OCI-LY7 (cell line): Measurements from ENCODE around the gene PTPRQ. TPM values are rescaled to one million over a fixed set of nuclear protein-coding genes. Genes with fewer than 3 reads are reported as not detected.
"Not testable (repeated sequence)": the region's sequence is repeated elsewhere in the genome, so short reads cannot be mapped to it uniquely, and the experiment has no call there.

Experiments used
- BruUV-seq: library from RNA; stranded (reverse); fragments of 400-500 nt; replicated peaks from 2 replicates; lab custom pipeline; 2021; lab: Mats Ljungman, UMichigan
- CTCF ChIA-PET: fragments of 300-600 bp; sonication (Branson Sonifier 250); formaldehyde crosslinking; loops from one replicate; lab custom pipeline; 2022; ENCODE audit warnings: antibody characterized with exemption; ENCODE audit not compliant: unreplicated experiment; lab: Charles Lee
- POLR2A ChIA-PET: fragments of 300-600 bp; sonication (Branson Sonifier 250); formaldehyde crosslinking; loops from one replicate; lab custom pipeline; 2022; ENCODE audit warnings: antibody characterized with exemption; lab: Charles Lee
- DNase-seq: peaks from one replicate; pipeline ENCODE4 v3.0.0-alpha.2; 2015; ENCODE audit warnings: low spot score
- H2AFZ ChIP-seq: fragments of 200-600 bp; sonication (generic), shearing (Covaris generic); 2 replicates; pipeline ENCODE4 v1.6.1; 2014; ENCODE audit warnings: mild to moderate bottlenecking, antibody characterized with exemption, low read length, moderate library complexity
- H3K27ac ChIP-seq: fragments of 200-600 bp; sonication (generic); 2 replicates; pipeline ENCODE4 v1.5.1; 2014; ENCODE audit warnings: mixed run types, low read depth, mild to moderate bottlenecking, moderate library complexity, low read length, inconsistent platforms; ENCODE audit not compliant: poor library complexity, severe bottlenecking
- H3K36me3 ChIP-seq: fragments of 200-600 bp; sonication (generic); 2 replicates; pipeline ENCODE4 v1.6.1; 2014; ENCODE audit warnings: mild to moderate bottlenecking, antibody characterized with exemption, low read length, moderate library complexity, mixed read lengths; ENCODE audit not compliant: insufficient read depth
- H3K4me1 ChIP-seq: fragments of 200-600 bp; sonication (generic); 2 replicates; pipeline ENCODE4 v1.5.1; 2014; ENCODE audit warnings: mild to moderate bottlenecking, low read length; ENCODE audit not compliant: insufficient read depth, poor library complexity, severe bottlenecking
- H3K4me2 ChIP-seq: fragments of 200-600 bp; sonication (generic); 2 replicates; pipeline ENCODE4 v1.6.1; 2014; ENCODE audit warnings: mild to moderate bottlenecking, low read length
- H3K4me3 ChIP-seq: fragments of 200-600 bp; sonication (generic); 2 replicates; pipeline ENCODE4 v1.5.1; 2014; ENCODE audit warnings: mild to moderate bottlenecking, low read depth, low read length; ENCODE audit not compliant: poor library complexity, severe bottlenecking
- H3K79me2 ChIP-seq: fragments of 200-600 bp; sonication (generic); 2 replicates; pipeline ENCODE4 v1.6.1; 2016; ENCODE audit warnings: low read depth, mild to moderate bottlenecking, low read length, moderate library complexity, mixed read lengths; ENCODE audit not compliant: insufficient read depth
- H3K9me2 ChIP-seq: fragments of 200-600 bp; sonication (generic); 2 replicates; pipeline ENCODE4 v1.6.1; 2016; ENCODE audit warnings: mild to moderate bottlenecking, low read length, mixed read lengths; ENCODE audit not compliant: insufficient read depth
- H3K9me3 ChIP-seq: fragments of 200-600 bp; sonication (generic); 2 replicates; pipeline ENCODE4 v1.6.1; 2014; ENCODE audit warnings: mild to moderate bottlenecking, mixed run types, low read length, mixed read lengths
- H4K20me1 ChIP-seq: fragments of 200-600 bp; sonication (generic); 2 replicates; pipeline ENCODE4 v1.6.1; 2014; ENCODE audit warnings: mild to moderate bottlenecking, antibody characterized with exemption, low read length, moderate library complexity, mixed read lengths; ENCODE audit not compliant: insufficient read depth
- EZH2phosphoT487 ChIP-seq: fragments of 200-600 bp; sonication (generic); IDR thresholded peaks from 2 replicates; pipeline ENCODE4 v1.6.1; 2018; ENCODE audit warnings: low read depth, borderline replicate concordance, mild to moderate bottlenecking, mixed run types, antibody characterized with exemption, low read length, moderate library complexity, mixed read lengths
- intact Hi-C: fragments of 100-400 bp; cut with micrococcal nuclease; formaldehyde crosslinking; loops from one replicate; pipeline ENCODE4 v1.10.0; 2022; ENCODE audit not compliant: unreplicated experiment
- total RNA-seq, 2 experiments: library from RNA; depleted of rRNA in 1 of 2; stranded (reverse); fragments of >200 nt in 1 of 2; shearing (Covaris generic) in 1 of 2; gene quantifications; 2 replicates each; pipeline ENCODE4 v1.2.3, GENCODE V29; 2014 to 2022
- TF ChIP-seq, protein P1 (sequence below): fragments of 200-600 bp; sonication (generic); conservative IDR thresholded peaks from 2 replicates; pipeline ENCODE4 v1.5.1; 2014; ENCODE audit warnings: mild to moderate bottlenecking, antibody characterized with exemption, low read length, moderate library complexity, mixed read lengths

Gene PTPRQ
- total RNA-seq, 2 experiments from 2014 or later = not detected

DNA sequence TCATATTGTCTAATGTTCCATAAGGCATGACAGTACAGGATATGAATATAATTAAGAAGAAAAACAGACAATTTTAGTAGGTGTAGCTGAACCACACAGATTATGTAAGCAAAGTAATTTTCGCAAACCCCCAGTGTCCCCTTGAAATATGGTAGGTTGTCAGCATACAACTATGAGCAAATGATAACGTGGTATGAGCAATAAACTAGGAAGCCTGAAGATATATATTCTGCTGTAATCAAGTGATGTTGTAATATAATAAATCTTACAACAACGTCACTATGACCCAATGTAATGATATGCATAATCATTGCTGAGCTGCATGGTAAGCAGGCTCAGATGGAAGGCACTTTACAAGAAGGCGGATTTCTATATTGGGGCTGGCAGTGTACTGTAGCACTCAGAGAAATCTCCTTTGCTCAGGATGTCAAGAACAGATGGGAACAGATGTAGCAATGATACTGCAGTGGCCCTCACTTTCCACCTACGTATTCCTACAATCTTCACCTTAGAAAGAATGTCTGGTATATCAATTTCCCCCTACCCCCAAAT lies 215.6 kb downstream of the PTPRQ start:
- Histone ChIP-seq H2AFZ (no peak overlapping the region), H3K4me1 (no peaks in the 10 kb centered on the region), H3K4me3 (no peak overlapping the region), H3K9me2 (no peaks in the 10 kb centered on the region), H3K79me2 (no peaks in the 10 kb centered on the region), H3K36me3 (no peaks in the 10 kb centered on the region), H4K20me1 (no peaks in the 10 kb centered on the region), H3K4me2 (no peak overlapping the region), H3K27ac (no peak overlapping the region), H3K9me3 (no peaks in the 10 kb centered on the region)
- no peak for TF ChIP-seq EZH2phosphoT487
- TF ChIP-seq, protein P1, sequence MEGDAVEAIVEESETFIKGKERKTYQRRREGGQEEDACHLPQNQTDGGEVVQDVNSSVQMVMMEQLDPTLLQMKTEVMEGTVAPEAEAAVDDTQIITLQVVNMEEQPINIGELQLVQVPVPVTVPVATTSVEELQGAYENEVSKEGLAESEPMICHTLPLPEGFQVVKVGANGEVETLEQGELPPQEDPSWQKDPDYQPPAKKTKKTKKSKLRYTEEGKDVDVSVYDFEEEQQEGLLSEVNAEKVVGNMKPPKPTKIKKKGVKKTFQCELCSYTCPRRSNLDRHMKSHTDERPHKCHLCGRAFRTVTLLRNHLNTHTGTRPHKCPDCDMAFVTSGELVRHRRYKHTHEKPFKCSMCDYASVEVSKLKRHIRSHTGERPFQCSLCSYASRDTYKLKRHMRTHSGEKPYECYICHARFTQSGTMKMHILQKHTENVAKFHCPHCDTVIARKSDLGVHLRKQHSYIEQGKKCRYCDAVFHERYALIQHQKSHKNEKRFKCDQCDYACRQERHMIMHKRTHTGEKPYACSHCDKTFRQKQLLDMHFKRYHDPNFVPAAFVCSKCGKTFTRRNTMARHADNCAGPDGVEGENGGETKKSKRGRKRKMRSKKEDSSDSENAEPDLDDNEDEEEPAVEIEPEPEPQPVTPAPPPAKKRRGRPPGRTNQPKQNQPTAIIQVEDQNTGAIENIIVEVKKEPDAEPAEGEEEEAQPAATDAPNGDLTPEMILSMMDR = no peak
- ChIA-PET POLR2A (interaction anchor here (0.6 kb wide), 1 partner anchor 844 kb away, joined by 3 read pairs; no protein-coding TSS in a partner anchor), CTCF (no interaction called here)
- no TSS peak for BruUV-seq
- DNase-seq = no peak
- intact Hi-C loops = no loop called here

DNA sequence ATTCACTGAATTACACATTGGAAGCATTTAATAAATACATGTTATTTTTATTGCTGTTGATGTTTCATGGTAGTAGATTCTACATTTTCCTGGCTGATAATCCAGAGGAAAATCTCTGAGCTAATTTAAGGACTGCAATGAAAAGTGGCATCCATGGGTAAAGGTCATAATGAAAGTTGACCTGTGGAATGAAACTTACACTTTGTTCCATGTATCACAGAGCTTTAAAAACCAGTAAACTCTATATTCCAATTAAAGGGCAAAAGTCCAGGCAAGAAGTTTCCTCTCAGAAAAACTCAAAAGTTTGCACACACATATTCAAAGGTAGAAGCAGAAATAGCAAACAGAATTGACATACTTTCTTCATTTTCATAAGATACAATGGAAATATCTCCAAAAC lies 218.6 kb downstream of the PTPRQ start:
- CTCF ChIA-PET = no interaction called here
- DNase-seq = no peak
- H3K36me3 ChIP-seq = no peaks in the 10 kb centered on the region
- no peaks in the 10 kb centered on the region for H3K9me3 ChIP-seq
- no peaks in the 10 kb centered on the region for H3K9me2 ChIP-seq
- no TSS peak for BruUV-seq
- no peaks in the 10 kb centered on the region for H3K4me1 ChIP-seq
- H4K20me1 ChIP-seq = no peaks in the 10 kb centered on the region
- no peak overlapping the region for H2AFZ ChIP-seq
- intact Hi-C loops = no loop called here
- POLR2A ChIA-PET = no interaction called here
- no peak overlapping the region for H3K4me2 ChIP-seq
- no peaks in the 10 kb centered on the region for H3K79me2 ChIP-seq
- TF ChIP-seq, protein P1 = no peak
- no peak for TF ChIP-seq EZH2phosphoT487
- no peak overlapping the region for H3K4me3 ChIP-seq
- no peak overlapping the region for H3K27ac ChIP-seq

DNA sequence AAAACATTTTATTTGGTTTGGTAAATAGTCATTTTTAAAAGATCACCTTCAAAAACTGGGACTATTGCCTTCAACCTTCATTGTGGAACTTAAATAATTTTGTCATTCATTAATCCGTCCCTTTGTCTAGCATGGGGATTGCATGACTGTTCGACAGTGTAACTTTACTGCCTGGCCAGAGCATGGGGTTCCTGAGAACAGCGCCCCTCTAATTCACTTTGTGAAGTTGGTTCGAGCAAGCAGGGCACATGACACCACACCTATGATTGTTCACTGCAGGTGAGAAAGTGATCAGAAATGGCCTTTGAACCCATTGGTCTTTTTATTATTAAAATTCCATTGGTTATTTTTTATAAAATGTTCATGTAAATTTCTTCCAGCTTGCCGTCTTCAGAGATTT lies 226.2 kb downstream of the PTPRQ start:
- no peak overlapping the region for H3K27ac ChIP-seq
- H3K36me3 ChIP-seq = no peaks in the 10 kb centered on the region
- H3K9me3 ChIP-seq = no peaks in the 10 kb centered on the region
- no peak overlapping the region for H3K4me3 ChIP-seq
- intact Hi-C loops = no loop called here
- no peak for TF ChIP-seq EZH2phosphoT487
- TF ChIP-seq, protein P1 = no peak
- H3K4me1 ChIP-seq = no peaks in the 10 kb centered on the region
- no peaks in the 10 kb centered on the region for H3K9me2 ChIP-seq
- no peak overlapping the region for H3K4me2 ChIP-seq
- BruUV-seq = no TSS peak
- no peak overlapping the region for H2AFZ ChIP-seq
- no peaks in the 10 kb centered on the region for H3K79me2 ChIP-seq
- ChIA-PET CTCF (no interaction called here), POLR2A (interaction anchor here (1.0 kb wide), 1 partner anchor 18 kb away, joined by 3 read pairs; no protein-coding TSS in a partner anchor)
- no peaks in the 10 kb centered on the region for H4K20me1 ChIP-seq
- DNase-seq = no peak

DNA sequence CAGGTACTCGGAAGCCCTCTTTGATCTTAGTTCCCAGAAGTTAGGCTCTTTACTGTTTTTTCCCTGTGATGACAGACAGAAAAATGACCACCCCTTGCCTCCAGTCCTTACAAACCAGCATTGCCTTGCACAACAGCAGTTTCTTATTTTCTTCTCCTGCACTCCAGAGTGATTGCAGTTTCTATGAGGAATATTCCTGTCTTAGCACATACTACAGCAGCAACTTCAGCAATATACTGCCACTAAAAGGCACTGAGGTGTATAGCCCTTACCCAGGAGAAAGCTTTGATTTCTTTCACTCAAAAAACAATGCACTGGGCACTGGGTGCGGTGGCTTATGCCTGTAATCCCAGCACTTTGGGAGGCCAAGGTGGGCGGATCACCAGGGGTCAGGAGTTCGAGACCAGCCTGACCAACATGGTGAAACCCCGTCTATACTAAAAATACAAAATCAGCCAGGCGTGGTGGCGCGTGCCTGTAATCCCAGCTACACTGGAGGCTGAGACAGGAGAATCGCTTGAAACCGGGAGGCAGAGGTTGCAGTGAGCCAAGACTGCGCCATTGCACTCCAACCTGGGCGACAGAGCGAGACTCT lies 232.1 kb downstream of the PTPRQ start:
- DNase-seq, H3K4me2 ChIP-seq, H3K79me2 ChIP-seq, H3K4me1 ChIP-seq, intact Hi-C loops, H4K20me1 ChIP-seq, POLR2A ChIA-PET, H2AFZ ChIP-seq, CTCF ChIA-PET, H3K27ac ChIP-seq, H3K4me3 ChIP-seq, H3K9me2 ChIP-seq, H3K9me3 ChIP-seq, BruUV-seq, H3K36me3 ChIP-seq: not testable (repeated sequence)
